Gastroesophageal sphincter (tissue), 3 donors: Measurements from ENCODE around the gene SMIM7.

Experiments
- POLR2A ChIP-seq, 2 donors: fragments of 450-650 bp; IDR thresholded peaks; one replicate each; pipeline ENCODE4 v1.6.1; 2017; ENCODE audit warnings: antibody characterized with exemption in 2 of 2, mild to moderate bottlenecking in 2 of 2, moderate library complexity in 1 of 2
- TF ChIP-seq, protein P1 (sequence below), 4 experiments: fragments of 200-600 bp in 2 of 4; fragments of 450-650 bp in 2 of 4; sonication (generic) in 1 of 4; IDR thresholded peaks; one replicate each; pipeline ENCODE4 v1.5.1; 2017 to 2019; ENCODE audit warnings: antibody characterized with exemption in 4 of 4, mild to moderate bottlenecking in 2 of 4, moderate library complexity in 2 of 4

GRCh38 chr19:16600824-16601223, 59.1 kb downstream of the SMIM7 start:
- TF ChIP-seq, protein P1, sequence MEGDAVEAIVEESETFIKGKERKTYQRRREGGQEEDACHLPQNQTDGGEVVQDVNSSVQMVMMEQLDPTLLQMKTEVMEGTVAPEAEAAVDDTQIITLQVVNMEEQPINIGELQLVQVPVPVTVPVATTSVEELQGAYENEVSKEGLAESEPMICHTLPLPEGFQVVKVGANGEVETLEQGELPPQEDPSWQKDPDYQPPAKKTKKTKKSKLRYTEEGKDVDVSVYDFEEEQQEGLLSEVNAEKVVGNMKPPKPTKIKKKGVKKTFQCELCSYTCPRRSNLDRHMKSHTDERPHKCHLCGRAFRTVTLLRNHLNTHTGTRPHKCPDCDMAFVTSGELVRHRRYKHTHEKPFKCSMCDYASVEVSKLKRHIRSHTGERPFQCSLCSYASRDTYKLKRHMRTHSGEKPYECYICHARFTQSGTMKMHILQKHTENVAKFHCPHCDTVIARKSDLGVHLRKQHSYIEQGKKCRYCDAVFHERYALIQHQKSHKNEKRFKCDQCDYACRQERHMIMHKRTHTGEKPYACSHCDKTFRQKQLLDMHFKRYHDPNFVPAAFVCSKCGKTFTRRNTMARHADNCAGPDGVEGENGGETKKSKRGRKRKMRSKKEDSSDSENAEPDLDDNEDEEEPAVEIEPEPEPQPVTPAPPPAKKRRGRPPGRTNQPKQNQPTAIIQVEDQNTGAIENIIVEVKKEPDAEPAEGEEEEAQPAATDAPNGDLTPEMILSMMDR (IDR thresholded peaks at IDR 0.05): no peak
- TF ChIP-seq POLR2A (IDR thresholded peaks at IDR 0.05): no peak
